ENCODE results near the gene DNAJB5. TPM values are rescaled to one million over a fixed set of nuclear protein-coding genes. Genes with fewer than 3 reads are reported as not detected.
A peak's percentile ranks its signal among the peaks of the same experiment; 100 is the strongest.

Gene DNAJB5
- total RNA-seq, 1 donor from 2014 or later = 8.0 TPM

- no peak for DNase-seq (ENCODE audit: low spot score)
Measured at GRCh38 chr9:34983209-34983608, 6.3 kb upstream of the DNAJB5 start.

GRCh38 chr9:34984049-34984448 lies 5.5 kb upstream of the DNAJB5 start:
- DNase-seq (ENCODE audit: low spot score) = no peak

- no peak for DNase-seq (ENCODE audit: low spot score)
Measured at GRCh38 chr9:34985311-34985899, 4.1 kb upstream of the DNAJB5 start.

- DNase-seq (ENCODE audit: low spot score) = peak; percentile 78
Measured at GRCh38 chr9:34986540-34987047, 3.0 kb upstream of the DNAJB5 start.

- peak; percentile 55 for DNase-seq (ENCODE audit: low spot score)
Measured at GRCh38 chr9:34987160-34987901, 2.2 kb upstream of the DNAJB5 start.

GRCh38 chr9:34988218-34989002 lies 1.1 kb upstream of the DNAJB5 start:
- peak; percentile 88 for DNase-seq (ENCODE audit: low spot score)

- DNase-seq (ENCODE audit: low spot score) = peak; percentile 94
Measured at GRCh38 chr9:34989946-34990635, 546 bp downstream of the DNAJB5 start.

GRCh38 chr9:34990908-34991606 lies 1.5 kb downstream of the DNAJB5 start:
- DNase-seq (ENCODE audit: low spot score) = peak; percentile 71

GRCh38 chr9:34991607-34992375 lies 2.2 kb downstream of the DNAJB5 start:
- peak; percentile 76 for DNase-seq (ENCODE audit: low spot score)

GRCh38 chr9:34992376-34992951 lies 2.9 kb downstream of the DNAJB5 start:
- DNase-seq (ENCODE audit: low spot score) = peak; percentile 92

GRCh38 chr9:34993502-34994259 lies 4.1 kb downstream of the DNAJB5 start:
- peak; percentile 90 for DNase-seq (ENCODE audit: low spot score)

- DNase-seq (ENCODE audit: low spot score) = peak; percentile 39
Measured at GRCh38 chr9:34994260-34994899, 4.8 kb downstream of the DNAJB5 start.

- DNase-seq (ENCODE audit: low spot score) = peak; percentile 16
Measured at GRCh38 chr9:34994900-34995669, 5.5 kb downstream of the DNAJB5 start.

GRCh38 chr9:34995670-34996060 lies 6.1 kb downstream of the DNAJB5 start:
- DNase-seq (ENCODE audit: low spot score) = peak; percentile 5

- peak; percentile 72 for DNase-seq (ENCODE audit: low spot score)
Measured at GRCh38 chr9:34996181-34996904, 6.8 kb downstream of the DNAJB5 start.

- DNase-seq (ENCODE audit: low spot score) = peak; percentile 39
Measured at GRCh38 chr9:34996905-34997279, 7.3 kb downstream of the DNAJB5 start.

- peak; percentile 41 for DNase-seq (ENCODE audit: low spot score)
Measured at GRCh38 chr9:34997379-34997781, 7.8 kb downstream of the DNAJB5 start.

All from mesenteric fat pad (tissue), 1 donor.